IPS DF 19.7 (cell line): Measurements from ENCODE around the gene TEP1.
"Not testable (repeated sequence)": the region's sequence is repeated elsewhere in the genome, so short reads cannot be mapped to it uniquely, and the experiment has no call there.

Source experiments
- DNase-seq: peaks from one replicate; pipeline ENCODE4 v3.0.0-alpha.2; 2013; ENCODE audit warnings: low read depth, low spot score

TEP1 gene

GRCh38 chr14:20343092-20343861, 70.0 kb downstream of the TEP1 start, which contains the start of gene PARP2:
PARP2 (plus strand) TSS chr14:20343635; CDS start chr14:20343642, 7 bp downstream.
- peak; percentile 98 for DNase-seq

- DNase-seq: no peak
Measured at GRCh38 chr14:20341646-20342045, 71.7 kb downstream of the TEP1 start.

- not testable (repeated sequence) for DNase-seq
Measured at GRCh38 chr14:20341032-20341431, 72.3 kb downstream of the TEP1 start.

- DNase-seq: no peak
Measured at GRCh38 chr14:20334017-20334416, 79.3 kb downstream of the TEP1 start.

- DNase-seq: no peak
Measured at GRCh38 chr14:20333494-20333841, 79.8 kb downstream of the TEP1 start.

- DNase-seq: peak; percentile 87
Measured at GRCh38 chr14:20332788-20333493, 80.4 kb downstream of the TEP1 start, which contains the start of gene CCNB1IP1. CCNB1IP1 (minus strand) TSS chr14:20333279; CDS start chr14:20316523, 16,756 bp downstream.

- no peak for DNase-seq
Measured at GRCh38 chr14:20332431-20332787, 80.9 kb downstream of the TEP1 start.

- no peak for DNase-seq
Measured at GRCh38 chr14:20331053-20331613, 82.2 kb downstream of the TEP1 start.

GRCh38 chr14:20329355-20329754, 83.9 kb downstream of the TEP1 start:
- no peak for DNase-seq

GRCh38 chr14:20328705-20329104, 84.6 kb downstream of the TEP1 start:
- DNase-seq: no peak

GRCh38 chr14:20327005-20327869, 86.1 kb downstream of the TEP1 start:
- DNase-seq: peak; percentile 5

- no peak for DNase-seq
Measured at GRCh38 chr14:20317720-20318119, 95.6 kb downstream of the TEP1 start.
